Epidermal melanocyte (primary cell): Measurements from ENCODE around the gene NR2F1-AS1.

Experiments
- DNase-seq: peaks from one replicate; pipeline ENCODE4 v3.0.0; 2011; ENCODE audit warnings: low spot score; ENCODE audit not compliant: insufficient read length

The NR2F1-AS1 gene

DNA sequence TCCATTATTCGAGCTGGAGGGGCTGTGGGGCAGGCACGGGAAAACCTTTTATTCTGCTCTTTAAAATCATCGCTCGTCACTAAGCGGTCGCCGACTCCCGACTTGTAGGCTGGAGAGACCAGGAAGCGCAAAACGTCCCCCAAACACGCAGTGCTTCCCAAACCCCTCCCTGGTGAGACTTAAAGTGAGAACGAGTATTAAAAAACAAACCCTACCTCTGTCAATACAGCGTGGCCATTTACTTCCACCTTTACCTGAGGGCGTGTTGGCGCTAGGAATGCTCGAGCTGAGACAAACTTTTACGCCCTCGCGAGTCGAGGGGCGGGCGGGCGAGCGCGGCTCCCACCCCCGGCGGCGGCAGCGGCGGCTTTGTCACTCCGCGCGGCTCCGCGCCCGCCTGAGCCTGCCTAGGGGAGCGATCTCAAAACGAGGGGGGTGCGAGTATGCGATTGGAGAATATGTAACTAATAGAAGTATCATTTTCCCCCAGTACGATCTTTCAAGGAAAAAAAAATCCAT is at the start of gene NR2F1-AS1:
TSS of gene NR2F1-AS1 (minus strand) at position 293 of the 519 bp plus-strand sequence.
- no peak for DNase-seq

DNA sequence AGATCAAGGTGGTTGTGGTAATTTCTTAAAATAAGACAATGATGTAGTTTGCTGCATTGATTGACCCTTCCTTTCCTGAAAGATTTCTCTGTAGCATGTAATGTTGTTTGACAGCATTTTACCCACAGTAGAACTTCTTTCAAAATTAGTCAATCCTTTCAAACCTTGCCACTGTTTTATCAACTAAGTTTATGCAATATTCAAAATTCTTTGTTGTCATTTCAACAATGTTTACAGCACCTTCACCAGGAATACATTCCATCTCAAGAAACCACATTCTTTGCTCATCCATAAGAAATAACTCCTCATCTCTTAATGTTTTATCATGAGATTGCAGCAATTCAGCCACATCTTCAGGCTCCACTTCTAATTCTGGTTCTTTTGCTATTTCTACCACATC is 45.8 kb upstream of the NR2F1-AS1 start:
- DNase-seq: no peak

GRCh38 chr5:93623153-93623552 is 42.1 kb upstream of the NR2F1-AS1 start:
- no peak for DNase-seq

DNA sequence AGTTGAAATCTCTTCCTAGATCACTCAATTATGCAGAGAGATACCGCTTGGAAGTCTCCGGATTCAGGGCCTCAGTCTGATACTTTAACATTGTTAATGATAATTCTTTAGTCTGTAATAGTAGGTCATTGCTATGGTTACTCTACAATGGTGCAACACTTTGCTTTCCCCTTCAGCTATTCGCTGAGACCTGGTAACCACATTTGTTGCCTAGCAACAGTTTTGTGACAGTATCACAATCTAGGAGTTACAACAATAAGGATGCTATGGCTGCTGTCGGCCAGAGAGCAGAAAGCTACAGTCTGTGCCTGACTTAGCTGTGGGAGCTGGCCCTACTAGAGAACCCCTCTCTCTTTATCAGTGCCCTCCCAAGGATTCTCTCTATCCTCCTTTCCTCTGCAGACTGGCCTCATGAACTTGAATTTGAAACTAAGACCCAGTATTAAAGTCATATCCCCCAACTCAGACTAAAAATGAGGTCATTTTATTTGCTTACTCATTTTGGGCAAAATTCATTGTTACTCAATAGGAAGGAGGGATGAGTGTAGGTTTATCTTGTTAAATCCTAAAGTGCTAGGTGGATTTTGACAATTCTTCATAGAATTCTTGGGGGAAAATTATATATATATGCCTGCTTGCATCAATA is 41.3 kb upstream of the NR2F1-AS1 start:
- no peak for DNase-seq

DNA sequence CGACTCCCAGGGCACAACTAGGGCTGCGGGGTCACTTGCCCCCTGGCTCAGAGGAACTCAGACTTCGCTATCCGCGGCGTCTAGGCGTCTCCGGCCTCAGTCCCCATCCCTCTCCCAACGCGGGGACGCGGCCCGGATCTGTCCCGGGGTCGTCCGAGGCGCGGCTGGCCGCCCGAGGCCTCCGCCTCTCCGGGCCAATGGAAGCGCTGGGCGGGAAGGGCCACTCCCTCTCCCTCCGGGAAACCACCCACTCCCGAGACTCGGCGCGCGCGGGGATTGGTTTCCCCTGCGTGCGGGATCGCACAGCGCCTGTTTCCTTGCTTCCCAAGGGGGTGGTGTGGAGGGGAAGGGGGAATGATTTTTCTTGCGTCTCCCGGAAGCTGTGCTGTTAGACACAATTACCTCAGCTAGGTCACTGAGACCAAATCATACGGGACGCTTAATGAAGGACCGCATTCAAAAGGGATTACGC is 40.3 kb upstream of the NR2F1-AS1 start:
- DNase-seq: no peak

- DNase-seq: no peak
Observed at GRCh38 chr5:93620487-93621326, 39.7 kb upstream of the NR2F1-AS1 start.

GRCh38 chr5:93616538-93617174 is 35.6 kb upstream of the NR2F1-AS1 start:
- DNase-seq: no peak

GRCh38 chr5:93612855-93613243 is 31.8 kb upstream of the NR2F1-AS1 start:
- no peak for DNase-seq

GRCh38 chr5:93611976-93612854 is 31.2 kb upstream of the NR2F1-AS1 start:
- DNase-seq: no peak

DNA sequence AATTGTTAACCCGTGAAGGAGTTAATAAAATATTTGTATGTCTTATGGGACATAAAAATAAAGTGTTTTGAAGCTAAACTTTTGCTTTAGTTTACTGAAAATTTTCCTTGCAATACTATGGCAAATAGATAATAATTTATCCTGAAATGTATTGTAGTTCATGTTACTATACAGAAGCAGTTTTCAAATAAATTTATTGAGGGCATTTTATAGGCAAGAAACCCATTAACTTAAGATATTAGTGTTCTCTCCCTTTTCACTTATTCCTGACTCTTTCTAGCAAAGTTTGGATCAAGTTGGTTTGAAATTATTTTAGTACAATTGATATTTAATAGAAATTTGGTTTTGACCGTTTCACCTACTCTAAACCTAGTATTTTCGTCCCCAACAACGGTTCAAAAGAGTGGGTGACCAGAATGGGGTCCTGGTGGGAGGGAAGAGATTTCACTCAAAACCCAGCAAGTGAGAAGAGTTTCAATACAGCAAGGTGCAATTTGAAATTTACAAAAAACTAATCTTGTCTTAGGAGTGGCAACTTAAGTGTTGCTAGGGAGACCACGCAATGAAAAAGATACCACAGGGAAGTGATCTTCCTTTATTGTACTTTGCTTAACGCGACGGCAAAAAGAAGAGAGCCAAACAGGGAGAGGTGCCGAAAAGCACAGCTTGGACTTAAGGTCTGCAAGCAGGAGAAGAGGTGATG is 30.4 kb upstream of the NR2F1-AS1 start:
- no peak for DNase-seq

- no peak for DNase-seq
Observed at GRCh38 chr5:93610581-93611272, 29.7 kb upstream of the NR2F1-AS1 start.

- no peak for DNase-seq
Observed at GRCh38 chr5:93609762-93610161, 28.7 kb upstream of the NR2F1-AS1 start.

DNA sequence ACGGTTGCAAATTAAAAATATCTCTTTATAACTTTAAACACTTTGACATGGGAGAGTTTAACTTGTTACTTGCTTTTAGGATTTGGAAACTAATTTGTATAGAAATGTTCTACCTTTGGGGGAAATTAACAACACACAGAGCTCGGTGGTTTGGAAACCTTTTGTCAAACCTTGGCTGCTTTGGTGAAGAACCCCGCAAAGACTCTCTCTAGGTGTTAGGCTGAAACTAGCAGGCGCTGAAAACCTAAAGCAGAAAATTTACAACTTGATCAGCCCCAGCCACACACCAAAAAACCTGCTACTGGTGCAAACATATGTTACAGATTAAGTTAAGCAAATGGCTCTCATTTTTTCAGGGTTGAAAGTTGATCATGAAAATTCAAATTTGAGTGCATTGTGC is 27.8 kb upstream of the NR2F1-AS1 start:
- no peak for DNase-seq

DNA sequence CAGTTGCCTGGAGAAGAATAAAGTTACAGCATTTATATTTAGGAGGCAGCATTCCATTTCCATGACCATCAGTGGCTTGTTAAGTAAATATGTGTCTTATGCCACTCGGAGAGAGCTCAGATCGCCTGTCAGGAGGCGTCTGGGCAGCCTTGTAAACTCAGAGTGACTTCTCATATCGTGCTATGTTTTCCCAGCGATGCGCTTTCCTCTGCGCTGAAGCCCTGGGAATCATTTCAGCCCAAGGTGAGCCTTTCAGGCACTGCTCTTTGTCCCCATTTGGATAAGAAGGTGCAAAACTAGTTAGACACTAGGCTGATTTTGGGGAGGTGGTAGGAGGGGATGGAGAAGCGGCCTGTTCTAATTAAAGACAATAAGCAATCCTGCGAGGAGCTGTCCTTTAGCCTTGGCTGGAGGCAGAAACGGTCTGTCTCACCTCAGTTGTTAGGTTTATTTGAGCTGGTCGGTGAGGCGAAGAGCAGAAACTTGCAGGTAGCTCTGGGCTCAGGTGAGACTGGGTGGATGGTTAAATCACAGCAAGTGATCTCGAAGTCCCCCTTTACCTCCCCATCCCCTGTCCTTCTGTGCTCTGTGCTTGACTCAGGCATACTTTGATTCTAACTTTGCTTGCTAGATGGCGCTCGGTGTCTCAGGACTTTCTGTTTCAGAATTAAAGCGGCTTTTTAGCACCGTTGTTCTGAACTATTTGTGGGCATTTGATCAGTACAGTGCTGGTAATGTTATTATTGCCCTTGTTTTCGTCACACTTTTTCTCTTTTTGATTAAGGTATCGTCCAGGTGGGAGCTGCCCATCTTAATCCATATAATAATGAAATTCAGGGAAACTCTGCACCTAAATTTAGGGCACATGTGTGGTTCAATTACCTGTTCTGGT is 26.6 kb upstream of the NR2F1-AS1 start:
- DNase-seq: no peak

GRCh38 chr5:93606382-93606752 is 25.3 kb upstream of the NR2F1-AS1 start:
- DNase-seq: no peak

- no peak for DNase-seq
Observed at GRCh38 chr5:93604644-93605515, 23.9 kb upstream of the NR2F1-AS1 start.

DNA sequence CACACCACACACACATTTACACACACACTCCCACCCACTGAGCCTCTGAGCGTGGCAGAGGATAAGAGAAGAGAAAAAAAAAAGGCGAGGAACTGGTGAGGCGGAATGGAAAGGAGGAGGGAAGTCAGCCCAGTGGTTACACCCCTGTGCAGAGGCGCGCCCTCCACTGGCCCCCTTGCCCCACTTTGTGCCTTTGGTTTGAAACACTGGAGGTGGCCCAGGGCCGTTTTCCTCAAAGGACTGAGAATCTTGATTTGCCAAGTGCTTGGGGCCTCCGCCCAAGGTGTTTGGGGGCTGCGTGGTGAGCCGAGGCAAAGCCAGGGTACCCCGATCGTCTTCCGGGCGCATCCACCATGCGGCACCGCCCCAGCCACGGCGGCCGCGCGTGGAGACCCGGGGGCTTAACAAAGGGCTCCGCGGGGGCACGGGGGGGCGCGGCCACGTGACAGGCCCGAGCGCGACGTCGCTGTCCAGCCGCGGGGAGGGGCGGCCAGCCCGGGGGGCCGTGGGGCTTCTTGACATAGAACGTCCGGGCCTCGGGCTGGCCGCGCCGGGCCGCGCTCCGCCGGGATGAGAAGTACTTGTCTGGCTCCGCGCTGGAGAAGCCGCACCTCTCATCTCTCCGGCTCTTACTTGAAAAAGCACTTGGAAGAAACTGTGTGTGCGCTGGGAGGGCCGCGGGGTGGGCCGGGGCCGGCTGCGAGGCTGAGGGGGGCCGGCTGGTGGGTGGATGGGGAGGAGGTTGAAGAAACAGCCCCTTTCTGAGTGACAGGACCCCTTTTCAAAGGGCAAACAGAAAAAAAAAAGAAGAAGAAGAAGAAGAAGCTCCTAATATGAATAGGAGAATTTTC is 23.0 kb upstream of the NR2F1-AS1 start:
- no peak for DNase-seq
